GM12878 (cell line): Measurements from ENCODE around the gene ETHE1. TPM values are rescaled to one million over a fixed set of nuclear protein-coding genes. Genes with fewer than 3 reads are reported as not detected.
A peak's percentile ranks its signal among the peaks of the same experiment; 100 is the strongest.

Experiments used
- BHLHE40 ChIP-seq, 2 experiments: fragments of 450-650 bp in 1 of 2; IDR thresholded peaks; 2 replicates each; pipeline ENCODE4 v1.6.1; 2011 to 2017; ENCODE audit warnings: low read depth in 2 of 2, borderline replicate concordance in 1 of 2, improper control_type of control experiment in 1 of 2, low read length in 1 of 2, mild to moderate bottlenecking in 1 of 2
- BRCA1 ChIP-seq: IDR thresholded peaks from 2 replicates; pipeline ENCODE4 v1.6.1; 2011; ENCODE audit warnings: low read depth, low read length, improper control_type of control experiment
- CBX5 ChIP-seq: sonication (generic); IDR thresholded peaks from 2 replicates; pipeline ENCODE4 v1.6.1; 2016; ENCODE audit warnings: low read depth, moderate library complexity, mild to moderate bottlenecking, inconsistent platforms
- CEBPB ChIP-seq, 2 experiments: fragments of 150-350 bp in 1 of 2; IDR thresholded peaks; 2 replicates each; pipeline ENCODE4 v1.6.1; 2012 to 2014; ENCODE audit warnings: low read depth in 2 of 2, low read length in 2 of 2, borderline replicate concordance in 1 of 2, inconsistent platforms in 1 of 2
- CHD2 ChIP-seq: IDR thresholded peaks from 2 replicates; pipeline ENCODE4 v1.6.1; 2011; ENCODE audit warnings: low read depth, low read length, improper control_type of control experiment, borderline replicate concordance
- FOS ChIP-seq: IDR thresholded peaks from 3 replicates; pipeline ENCODE4 v1.6.1; 2011; ENCODE audit warnings: borderline replicate concordance; ENCODE audit not compliant: insufficient read length; ENCODE audit errors: extremely low read depth
- GABPA ChIP-seq: IDR thresholded peaks from 2 replicates; pipeline ENCODE4 v1.6.1; 2014; ENCODE audit warnings: antibody characterized with exemption, low read depth, mild to moderate bottlenecking, inconsistent platforms
- HDAC6 ChIP-seq: fragments of 200-600 bp; sonication (generic); IDR thresholded peaks from one replicate; pipeline ENCODE4 v1.8.0; 2017; ENCODE audit warnings: antibody characterized with exemption; ENCODE audit not compliant: unreplicated experiment
- KAT2A ChIP-seq: conservative IDR thresholded peaks from 2 replicates; pipeline ENCODE4 v1.6.1; 2011; ENCODE audit warnings: low read depth, low read length; ENCODE audit not compliant: control insufficient read depth
- MTA3 ChIP-seq: IDR thresholded peaks from 2 replicates; pipeline ENCODE4 v1.6.1; 2012; ENCODE audit warnings: low read length, inconsistent platforms, borderline replicate concordance
- NFXL1 ChIP-seq: fragments of 450-650 bp; IDR thresholded peaks from 2 replicates; pipeline ENCODE4 v1.6.1; 2017; ENCODE audit warnings: antibody characterized with exemption, mild to moderate bottlenecking, borderline replicate concordance
- NR2C2 ChIP-seq: IDR thresholded peaks from 2 replicates; pipeline ENCODE4 v1.6.1; 2011; ENCODE audit warnings: borderline replicate concordance, low read depth; ENCODE audit not compliant: control insufficient read depth, insufficient read length
- POLR2AphosphoS5 ChIP-seq: IDR thresholded peaks from 2 replicates; pipeline ENCODE4 v1.6.1; 2011; ENCODE audit warnings: mild to moderate bottlenecking, low read length, inconsistent platforms
- RUNX3 ChIP-seq: IDR thresholded peaks from 2 replicates; pipeline ENCODE4 v1.6.1; 2012; ENCODE audit warnings: low read length, inconsistent platforms
- STAT1 ChIP-seq: fragments of 450-650 bp; conservative IDR thresholded peaks from 2 replicates; pipeline ENCODE4 v1.6.1; 2014; ENCODE audit warnings: antibody characterized with exemption, mild to moderate bottlenecking
- ZNF384 ChIP-seq: IDR thresholded peaks from 2 replicates; pipeline ENCODE4 v1.6.1; 2012; ENCODE audit warnings: low read depth, mild to moderate bottlenecking, low read length, improper control_type of control experiment, borderline replicate concordance
- polyA plus RNA-seq, 11 experiments: library from polyadenylated mRNA; depleted of rRNA in 4 of 11; unstranded in 6 of 11; stranded (reverse) in 5 of 11; fragments of >200 nt; fragmentation: Nextera tagmentation in 4 of 11; fragmentation: Illumina TruSeq in 1 of 11; extraction: Ambion mirVana in 4 of 11; extraction: Trizol in 1 of 11; gene quantifications; 1 replicate in 1 of 11; 2 replicates in 10 of 11; pipeline versions ENCODE4 v1.2.1 to v1.2.3, GENCODE V29; 2011 to 2016; ENCODE audit warnings: inconsistent platforms in 2 of 11, missing spikeins in 2 of 11, low read depth in 1 of 11
- total RNA-seq, 4 experiments: library from RNA; depleted of rRNA in 3 of 4; stranded (reverse); fragments of >200 nt in 3 of 4; fragmentation: Illumina TruSeq in 1 of 4; extraction: Trizol in 1 of 4; gene quantifications; 2 replicates each; pipeline versions ENCODE4 v1.2.1 to v1.2.3, GENCODE V29; 2013 to 2021
- TF ChIP-seq, protein P1 (sequence below): fragments of 450-650 bp; IDR thresholded peaks from 2 replicates; pipeline ENCODE4 v1.6.1; 2016; ENCODE audit warnings: mild to moderate bottlenecking, moderate library complexity, borderline replicate concordance
- TF ChIP-seq, protein P2 (sequence below): fragments of 450-650 bp; conservative IDR thresholded peaks from 2 replicates; pipeline ENCODE4 v1.6.1; 2017; ENCODE audit warnings: mild to moderate bottlenecking, moderate library complexity
- TF ChIP-seq, protein P3 (sequence below): fragments of 450-650 bp; IDR thresholded peaks from 2 replicates; pipeline ENCODE4 v1.6.1; 2016; ENCODE audit warnings: mild to moderate bottlenecking

Gene ETHE1
- total and polyA plus RNA-seq, 10 of the 15 experiments (the other 5 are each of a cell fraction or from before 2014, with no cell fraction given), result 22.1 to 155 (median 52.7) TPM

DNA sequence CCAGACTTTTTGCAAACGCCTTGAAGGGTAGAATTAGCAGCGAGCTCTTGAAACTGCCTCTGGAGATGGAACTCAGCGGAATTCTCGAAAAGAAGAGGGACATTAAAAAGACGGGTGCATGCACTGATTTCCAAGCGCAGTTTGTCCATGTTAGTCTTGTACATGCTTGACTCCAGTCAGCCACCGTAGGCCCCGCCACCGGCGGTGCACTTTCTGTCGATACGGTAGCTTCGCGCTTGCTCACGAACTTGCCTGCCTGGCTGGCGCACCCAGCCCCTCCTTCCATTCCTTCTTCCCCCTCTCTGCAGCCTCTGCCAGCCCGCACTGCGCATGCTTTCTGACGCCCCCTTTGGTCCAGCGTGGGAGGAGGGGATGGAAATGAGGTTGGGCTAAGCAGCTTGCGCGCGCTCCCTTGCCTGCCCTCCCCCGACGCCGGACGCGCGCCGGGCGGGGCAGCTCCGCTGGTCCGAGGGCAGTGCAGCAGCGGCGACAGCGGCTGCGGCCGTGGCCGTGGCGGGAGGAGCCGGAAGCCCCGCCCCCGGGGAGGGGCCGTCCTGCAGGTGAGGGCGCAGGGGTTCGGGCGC is 6.1 kb upstream of the ETHE1 start, which contains the start of gene ZNF575 (continued):
- TF ChIP-seq, protein P1, sequence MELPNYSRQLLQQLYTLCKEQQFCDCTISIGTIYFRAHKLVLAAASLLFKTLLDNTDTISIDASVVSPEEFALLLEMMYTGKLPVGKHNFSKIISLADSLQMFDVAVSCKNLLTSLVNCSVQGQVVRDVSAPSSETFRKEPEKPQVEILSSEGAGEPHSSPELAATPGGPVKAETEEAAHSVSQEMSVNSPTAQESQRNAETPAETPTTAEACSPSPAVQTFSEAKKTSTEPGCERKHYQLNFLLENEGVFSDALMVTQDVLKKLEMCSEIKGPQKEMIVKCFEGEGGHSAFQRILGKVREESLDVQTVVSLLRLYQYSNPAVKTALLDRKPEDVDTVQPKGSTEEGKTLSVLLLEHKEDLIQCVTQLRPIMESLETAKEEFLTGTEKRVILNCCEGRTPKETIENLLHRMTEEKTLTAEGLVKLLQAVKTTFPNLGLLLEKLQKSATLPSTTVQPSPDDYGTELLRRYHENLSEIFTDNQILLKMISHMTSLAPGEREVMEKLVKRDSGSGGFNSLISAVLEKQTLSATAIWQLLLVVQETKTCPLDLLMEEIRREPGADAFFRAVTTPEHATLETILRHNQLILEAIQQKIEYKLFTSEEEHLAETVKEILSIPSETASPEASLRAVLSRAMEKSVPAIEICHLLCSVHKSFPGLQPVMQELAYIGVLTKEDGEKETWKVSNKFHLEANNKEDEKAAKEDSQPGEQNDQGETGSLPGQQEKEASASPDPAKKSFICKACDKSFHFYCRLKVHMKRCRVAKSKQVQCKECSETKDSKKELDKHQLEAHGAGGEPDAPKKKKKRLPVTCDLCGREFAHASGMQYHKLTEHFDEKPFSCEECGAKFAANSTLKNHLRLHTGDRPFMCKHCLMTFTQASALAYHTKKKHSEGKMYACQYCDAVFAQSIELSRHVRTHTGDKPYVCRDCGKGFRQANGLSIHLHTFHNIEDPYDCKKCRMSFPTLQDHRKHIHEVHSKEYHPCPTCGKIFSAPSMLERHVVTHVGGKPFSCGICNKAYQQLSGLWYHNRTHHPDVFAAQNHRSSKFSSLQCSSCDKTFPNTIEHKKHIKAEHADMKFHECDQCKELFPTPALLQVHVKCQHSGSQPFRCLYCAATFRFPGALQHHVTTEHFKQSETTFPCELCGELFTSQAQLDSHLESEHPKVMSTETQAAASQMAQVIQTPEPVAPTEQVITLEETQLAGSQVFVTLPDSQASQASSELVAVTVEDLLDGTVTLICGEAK, result no peak
- TF ChIP-seq STAT1 (0 out of 2 replicates have a peak, but pooled peaks have one; percentile 71), KAT2A (no peak), CHD2 (0 out of 2 replicates have a peak, but pooled peaks have one; percentile 63), MTA3 (no peak; the same call in 1 of the 2 replicates), POLR2AphosphoS5 (peak; percentile 41; the same call in 1 of the 2 replicates), CEBPB (IDR thresholded peaks at IDR 0.05; ENCODE audit: borderline replicate concordance in 1 of 2, low read depth in 2 of 2, low read length in 2 of 2) (no peak), HDAC6 (no peak), CBX5 (no peak), NR2C2 (no peak), BRCA1 (no peak), FOS (no peak), NFXL1 (no peak), GABPA (no peak), BHLHE40 (IDR thresholded peaks at IDR 0.05; ENCODE audit: borderline replicate concordance in 1 of 2, low read depth in 2 of 2, low read length in 1 of 2) (peak; percentile 30 to 49; a peak in 1 of 4 replicates), ZNF384 (no peak), RUNX3 (peak; percentile 29; the same call in 1 of the 2 replicates)
- TF ChIP-seq, protein P2, sequence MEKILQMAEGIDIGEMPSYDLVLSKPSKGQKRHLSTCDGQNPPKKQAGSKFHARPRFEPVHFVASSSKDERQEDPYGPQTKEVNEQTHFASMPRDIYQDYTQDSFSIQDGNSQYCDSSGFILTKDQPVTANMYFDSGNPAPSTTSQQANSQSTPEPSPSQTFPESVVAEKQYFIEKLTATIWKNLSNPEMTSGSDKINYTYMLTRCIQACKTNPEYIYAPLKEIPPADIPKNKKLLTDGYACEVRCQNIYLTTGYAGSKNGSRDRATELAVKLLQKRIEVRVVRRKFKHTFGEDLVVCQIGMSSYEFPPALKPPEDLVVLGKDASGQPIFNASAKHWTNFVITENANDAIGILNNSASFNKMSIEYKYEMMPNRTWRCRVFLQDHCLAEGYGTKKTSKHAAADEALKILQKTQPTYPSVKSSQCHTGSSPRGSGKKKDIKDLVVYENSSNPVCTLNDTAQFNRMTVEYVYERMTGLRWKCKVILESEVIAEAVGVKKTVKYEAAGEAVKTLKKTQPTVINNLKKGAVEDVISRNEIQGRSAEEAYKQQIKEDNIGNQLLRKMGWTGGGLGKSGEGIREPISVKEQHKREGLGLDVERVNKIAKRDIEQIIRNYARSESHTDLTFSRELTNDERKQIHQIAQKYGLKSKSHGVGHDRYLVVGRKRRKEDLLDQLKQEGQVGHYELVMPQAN, result peak; percentile 52; the same call in 1 of the 2 replicates
- TF ChIP-seq, protein P3, sequence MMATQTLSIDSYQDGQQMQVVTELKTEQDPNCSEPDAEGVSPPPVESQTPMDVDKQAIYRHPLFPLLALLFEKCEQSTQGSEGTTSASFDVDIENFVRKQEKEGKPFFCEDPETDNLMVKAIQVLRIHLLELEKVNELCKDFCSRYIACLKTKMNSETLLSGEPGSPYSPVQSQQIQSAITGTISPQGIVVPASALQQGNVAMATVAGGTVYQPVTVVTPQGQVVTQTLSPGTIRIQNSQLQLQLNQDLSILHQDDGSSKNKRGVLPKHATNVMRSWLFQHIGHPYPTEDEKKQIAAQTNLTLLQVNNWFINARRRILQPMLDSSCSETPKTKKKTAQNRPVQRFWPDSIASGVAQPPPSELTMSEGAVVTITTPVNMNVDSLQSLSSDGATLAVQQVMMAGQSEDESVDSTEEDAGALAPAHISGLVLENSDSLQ, result no peak
